CD8-positive, alpha-beta memory T cell (primary cell): Measurements from ENCODE around the gene ZNF316. TPM values are rescaled to one million over a fixed set of nuclear protein-coding genes. Genes with fewer than 3 reads are reported as not detected.

Experiments
- CTCF ChIA-PET: fragments of 350-600 bp; sonication (Branson Sonifier 250); formaldehyde crosslinking; loops from one replicate; lab custom pipeline; 2021; ENCODE audit warnings: antibody characterized with exemption; lab: Charles Lee
- POLR2A ChIA-PET: fragments of 350-600 bp; sonication (Branson Sonifier 250); formaldehyde crosslinking; loops from one replicate; lab custom pipeline; 2021; ENCODE audit warnings: antibody characterized with exemption; lab: Charles Lee
- DNase-seq, 5 donors: peaks; one replicate each; pipeline versions ENCODE4 v3.0.0 to v3.0.0-alpha.2; 2020 to 2022; ENCODE audit warnings: mixed read lengths in 1 of 5
- H3K27ac ChIP-seq: one replicate; pipeline ENCODE4 v1.7.0; 2013; ENCODE audit warnings: low read depth, mild to moderate bottlenecking, low read length, moderate library complexity
- H3K27me3 ChIP-seq: 2 replicates; pipeline ENCODE4 v1.7.0; 2013; ENCODE audit warnings: low read length, mild to moderate bottlenecking; ENCODE audit not compliant: insufficient read depth, poor library complexity, severe bottlenecking
- H3K36me3 ChIP-seq: 2 replicates; pipeline ENCODE4 v1.7.0; 2013; ENCODE audit warnings: mild to moderate bottlenecking, low read length, moderate library complexity; ENCODE audit not compliant: insufficient read depth
- H3K4me1 ChIP-seq: 2 replicates; pipeline ENCODE4 v1.7.0; 2013; ENCODE audit warnings: mild to moderate bottlenecking, low read length, moderate library complexity; ENCODE audit not compliant: insufficient read depth
- H3K4me3 ChIP-seq: 2 replicates; pipeline ENCODE4 v1.7.0; 2013; ENCODE audit warnings: mild to moderate bottlenecking, low read length
- H3K9me3 ChIP-seq: 2 replicates; pipeline ENCODE4 v1.7.0; 2013; ENCODE audit warnings: mild to moderate bottlenecking, low read length
- H3K27ac Mint-ChIP-seq, 8 donors: one replicate each; pipeline ENCODE4 v1.8.0; 2020 to 2021; ENCODE audit warnings: mixed read lengths in 8 of 8, mild to moderate bottlenecking in 6 of 8, inconsistent platforms in 3 of 8, moderate library complexity in 3 of 8
- H3K27me3 Mint-ChIP-seq, 2 donors: one replicate each; pipeline ENCODE4 v1.8.0; 2020 to 2021; ENCODE audit warnings: mixed read lengths in 2 of 2, mild to moderate bottlenecking in 1 of 2, moderate library complexity in 1 of 2
- H3K36me3 Mint-ChIP-seq, 3 donors: one replicate each; pipeline ENCODE4 v1.8.0; 2020 to 2021; ENCODE audit warnings: mixed read lengths in 3 of 3, inconsistent platforms in 1 of 3, mild to moderate bottlenecking in 1 of 3
- H3K4me1 Mint-ChIP-seq, 3 donors: one replicate each; pipeline ENCODE4 v1.8.0; 2020 to 2021; ENCODE audit warnings: mixed read lengths in 3 of 3, inconsistent platforms in 1 of 3, mild to moderate bottlenecking in 1 of 3
- H3K4me3 Mint-ChIP-seq, 7 donors: one replicate each; pipeline ENCODE4 v1.8.0; 2020 to 2021; ENCODE audit warnings: mixed read lengths in 7 of 7, mild to moderate bottlenecking in 6 of 7, moderate library complexity in 4 of 7, inconsistent platforms in 2 of 7
- H3K9me3 Mint-ChIP-seq, 5 donors: one replicate each; pipeline ENCODE4 v1.8.0; 2020 to 2022; ENCODE audit warnings: mixed read lengths in 5 of 5, mild to moderate bottlenecking in 3 of 5, moderate library complexity in 2 of 5, inconsistent platforms in 1 of 5
- polyA plus RNA-seq: library from polyadenylated mRNA; unstranded; fragments of 300-500 nt; fragmentation: Illumina TruSeq; gene quantifications from one replicate; pipeline ENCODE4 v1.2.3, GENCODE V29; 2021
- total RNA-seq, 2 experiments: library from RNA; stranded (reverse); gene quantifications; one replicate each; pipeline ENCODE4 v1.2.3, GENCODE V29; 2021

ZNF316 gene
- total and polyA plus RNA-seq, 3 experiments from 2014 or later: 5.2 to 26.5 (median 26.5) TPM

DNA sequence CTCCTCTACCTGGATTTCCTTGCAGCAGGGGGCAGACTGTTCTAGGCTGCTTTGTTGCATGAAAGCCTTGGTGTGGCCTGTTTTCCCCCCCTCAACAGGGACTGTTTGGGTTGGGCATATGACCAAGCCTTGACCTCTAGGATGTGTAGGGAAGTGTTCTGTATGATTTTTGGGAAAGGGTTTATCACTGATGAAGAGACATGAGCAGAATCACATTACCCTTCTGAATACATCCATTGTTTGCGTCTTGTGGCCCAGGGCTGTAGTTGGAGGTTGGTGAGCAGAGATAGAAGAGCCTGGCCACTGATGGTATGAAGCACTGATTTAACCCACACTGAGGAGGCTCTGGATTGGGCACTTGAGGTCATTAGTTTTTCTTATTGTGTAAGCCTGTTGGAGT lies 43.0 kb downstream of the ZNF316 start:
- Mint-ChIP-seq H3K4me3 (no peak overlapping the region), H3K27me3 (no peaks in the 10 kb centered on the region), H3K27ac (no peak overlapping the region), H3K9me3 (peaks cover 37 to 94% (median 88%) of the 10 kb centered on the region in 5 donors), H3K36me3 (peaks cover 3 to 28% (median 6%) of the 10 kb centered on the region in 3 donors), H3K4me1 (no peaks in the 10 kb centered on the region)
- no peaks in the 10 kb centered on the region for H3K36me3 ChIP-seq
- H3K4me3 ChIP-seq: no peak overlapping the region
- ChIA-PET POLR2A (no interaction called here), CTCF (no interaction called here)
- no peaks in the 10 kb centered on the region for H3K4me1 ChIP-seq
- H3K9me3 ChIP-seq: peaks cover 53% of the 10 kb centered on the region
- no peak overlapping the region for H3K27ac ChIP-seq
- no peaks in the 10 kb centered on the region for H3K27me3 ChIP-seq
- no peak for DNase-seq

DNA sequence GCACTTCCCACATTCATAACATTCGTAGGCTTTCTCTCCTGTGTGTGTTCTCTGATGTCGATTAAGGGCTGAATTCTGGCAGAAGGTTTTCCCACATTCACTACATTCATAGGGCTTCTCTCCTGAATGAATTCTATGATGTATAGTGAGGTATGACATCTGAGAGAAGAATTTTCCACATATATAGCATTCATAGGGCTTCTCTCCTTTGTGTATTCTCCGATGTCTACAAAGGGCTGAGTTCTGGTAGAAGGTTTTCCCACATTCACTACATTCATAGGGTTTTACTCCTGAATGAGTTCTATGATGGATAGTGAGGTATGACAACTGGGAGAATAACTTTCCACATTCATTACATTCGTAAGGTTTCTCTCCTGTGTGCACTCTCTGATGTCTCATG lies 54.0 kb downstream of the ZNF316 start:
- H3K27ac Mint-ChIP-seq: no peak overlapping the region
- ChIA-PET POLR2A (no interaction called here), CTCF (no interaction called here)
- Histone ChIP-seq H3K36me3 (peaks cover 74% of the 10 kb centered on the region), H3K9me3 (peaks cover 83% of the 10 kb centered on the region), H3K27me3 (no peaks in the 10 kb centered on the region), H3K4me1 (no peaks in the 10 kb centered on the region), H3K4me3 (peak overlapping the region; percentile 30), H3K27ac (no peak overlapping the region)
- H3K27me3 Mint-ChIP-seq: no peaks in the 10 kb centered on the region
- H3K9me3 Mint-ChIP-seq: peaks cover 30 to 83% (median 35%) of the 10 kb centered on the region in 5 donors
- no peak overlapping the region for H3K4me3 Mint-ChIP-seq
- no peak for DNase-seq
- no peaks in the 10 kb centered on the region for H3K4me1 Mint-ChIP-seq
- peaks cover 32 to 44% (median 38%) of the 10 kb centered on the region in 3 donors for H3K36me3 Mint-ChIP-seq

- Mint-ChIP-seq H3K4me1 (no peaks in the 10 kb centered on the region), H3K9me3 (peaks cover 25 to 78% (median 29%) of the 10 kb centered on the region in 5 donors), H3K4me3 (no peak overlapping the region), H3K27ac (no peak overlapping the region), H3K27me3 (no peaks in the 10 kb centered on the region), H3K36me3 (peaks cover 27 to 40% (median 33%) of the 10 kb centered on the region in 3 donors)
- DNase-seq: no peak
- ChIA-PET POLR2A (no interaction called here), CTCF (no interaction called here)
- Histone ChIP-seq H3K36me3 (peaks cover 79% of the 10 kb centered on the region), H3K27me3 (no peaks in the 10 kb centered on the region), H3K27ac (no peak overlapping the region), H3K4me1 (no peaks in the 10 kb centered on the region), H3K4me3 (no peak overlapping the region), H3K9me3 (peaks cover 79% of the 10 kb centered on the region)
Observed at GRCh38 chr7:6691609-6692106, 54.5 kb downstream of the ZNF316 start.

DNA sequence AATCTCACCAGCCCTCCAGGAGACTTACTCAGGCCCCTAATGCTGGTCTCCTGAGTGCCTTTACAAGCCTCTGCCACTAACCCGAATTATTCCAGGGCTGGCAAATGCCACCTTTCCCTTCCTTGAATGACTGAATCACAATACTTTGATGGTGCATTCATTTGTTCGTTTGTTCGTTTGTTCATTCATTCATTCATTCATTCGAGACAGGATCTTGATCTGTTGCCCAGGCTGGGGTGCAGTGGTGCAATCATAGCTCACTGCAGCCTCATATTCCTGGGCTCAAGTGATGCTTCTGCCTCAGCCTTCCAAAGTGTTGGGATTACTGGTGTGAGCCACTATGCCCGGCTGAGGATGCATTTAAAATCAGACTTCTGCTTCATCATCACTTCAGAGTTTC lies 63.7 kb downstream of the ZNF316 start:
- Histone ChIP-seq H3K4me3 (no peak overlapping the region), H3K4me1 (peaks cover 26% of the 10 kb centered on the region), H3K27ac (no peak overlapping the region), H3K27me3 (no peaks in the 10 kb centered on the region), H3K36me3 (peaks cover 77% of the 10 kb centered on the region), H3K9me3 (peaks cover 13% of the 10 kb centered on the region)
- peaks cover 44 to 59% (median 58%) of the 10 kb centered on the region in 3 donors for H3K4me1 Mint-ChIP-seq
- CTCF ChIA-PET: no interaction called here
- POLR2A ChIA-PET: no interaction called here
- no peak overlapping the region for H3K4me3 Mint-ChIP-seq
- H3K9me3 Mint-ChIP-seq: peaks cover 3 to 21% (median 14%) of the 10 kb centered on the region in 5 donors
- H3K36me3 Mint-ChIP-seq: peaks cover 44 to 57% (median 44%) of the 10 kb centered on the region in 3 donors
- no peak for DNase-seq
- H3K27me3 Mint-ChIP-seq: no peaks in the 10 kb centered on the region
- peak overlapping the region in 1 of 8 donors; percentile 2 for H3K27ac Mint-ChIP-seq

DNA sequence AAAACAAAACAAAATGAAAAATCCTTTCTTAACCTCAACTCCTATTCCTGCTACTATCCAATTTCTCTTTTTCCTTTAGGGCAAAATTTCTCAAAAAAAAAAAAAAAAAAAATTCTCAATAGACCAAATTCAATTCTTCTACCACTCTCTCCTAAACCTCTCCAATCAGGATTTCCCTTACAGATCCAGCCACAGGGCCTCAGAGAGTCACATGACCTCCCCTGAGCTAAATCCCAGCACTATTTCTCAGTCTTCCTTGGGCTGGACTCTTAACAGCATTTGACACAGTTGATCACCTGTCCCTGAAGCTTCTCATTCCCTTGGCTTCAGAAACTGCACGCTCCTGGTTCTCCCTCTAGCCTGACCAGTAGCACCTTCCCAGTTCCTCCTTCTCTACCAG lies 64.7 kb downstream of the ZNF316 start:
- ChIA-PET POLR2A (no interaction called here), CTCF (no interaction called here)
- peak overlapping the region in 3 of 8 donors; percentile 39 to 62 (median 56) for H3K27ac Mint-ChIP-seq
- peaks cover 3 to 21% (median 14%) of the 10 kb centered on the region in 5 donors for H3K9me3 Mint-ChIP-seq
- peaks cover 47 to 64% (median 63%) of the 10 kb centered on the region in 3 donors for H3K4me1 Mint-ChIP-seq
- DNase-seq: no peak
- H3K36me3 Mint-ChIP-seq: peaks cover 44 to 57% (median 52%) of the 10 kb centered on the region in 3 donors
- Histone ChIP-seq H3K4me3 (no peak overlapping the region), H3K36me3 (peaks cover 66% of the 10 kb centered on the region), H3K4me1 (peaks cover 28% of the 10 kb centered on the region), H3K27me3 (no peaks in the 10 kb centered on the region), H3K27ac (no peak overlapping the region), H3K9me3 (peaks cover 11% of the 10 kb centered on the region)
- H3K4me3 Mint-ChIP-seq: peak overlapping the region in 5 of 7 donors; percentile 7 to 42 (median 32)
- no peaks in the 10 kb centered on the region for H3K27me3 Mint-ChIP-seq

Other genes starting within 250 kb of the ZNF316 start
- gene DAGLB, start 189.4 kb upstream of the ZNF316 start, total RNA-seq: 10 to 100 TPM; 16.1 to 16.4 TPM
- gene DAGLB, start 189.4 kb upstream of the ZNF316 start, polyA plus RNA-seq: 9.7 TPM
- gene KDELR2, start 153.2 kb upstream of the ZNF316 start, total RNA-seq: 10 to 100 TPM; 67.7 to 68.9 TPM
- gene KDELR2, start 153.2 kb upstream of the ZNF316 start, polyA plus RNA-seq: 51.3 TPM
- under 1 TPM; 0.33 to 0.51 TPM for gene GRID2IP, start 85.9 kb upstream of the ZNF316 start, total RNA-seq
- gene GRID2IP, start 85.9 kb upstream of the ZNF316 start, polyA plus RNA-seq: not detected
- 10 to 100 TPM; 31.6 to 34.9 TPM for gene ZDHHC4, start 59.9 kb upstream of the ZNF316 start, total RNA-seq
- 57.6 TPM for gene ZDHHC4, start 59.9 kb upstream of the ZNF316 start, polyA plus RNA-seq
- 10 to 100 TPM; 45.8 to 47.3 TPM for gene INTS15, start 47.3 kb upstream of the ZNF316 start, total RNA-seq
- 46.9 TPM for gene INTS15, start 47.3 kb upstream of the ZNF316 start, polyA plus RNA-seq
- 1 to 10 TPM; 3.5 to 4.5 TPM for gene ZNF853, start 21.7 kb upstream of the ZNF316 start, total RNA-seq
- gene ZNF853, start 21.7 kb upstream of the ZNF316 start, polyA plus RNA-seq: 11.2 TPM
- gene ZNF12, start 69.6 kb downstream of the ZNF316 start, total RNA-seq: 10 to 100 TPM; 18.8 to 19.4 TPM
- 34.5 TPM for gene ZNF12, start 69.6 kb downstream of the ZNF316 start, polyA plus RNA-seq
- 1 to 10 TPM in 1 of 2 experiments, under 1 TPM in 1; 0.09 to 1.0 TPM for gene RSPH10B2, start 116.8 kb downstream of the ZNF316 start, total RNA-seq
- not detected for gene RSPH10B2, start 116.8 kb downstream of the ZNF316 start, polyA plus RNA-seq
- 10 to 100 TPM; 52.2 to 60.5 TPM for gene CCZ1B, start 189.0 kb downstream of the ZNF316 start, total RNA-seq
- gene CCZ1B, start 189.0 kb downstream of the ZNF316 start, polyA plus RNA-seq: 34.4 TPM